ENCODE data around the gene PLOD3.

PLOD3 gene

GRCh38 chr7:101239191-101239950, 22.0 kb upstream of the PLOD3 start:
- no peak for DNase-seq (ENCODE audit: low read depth in 1 of 2, low spot score in 1 of 2)

DNA sequence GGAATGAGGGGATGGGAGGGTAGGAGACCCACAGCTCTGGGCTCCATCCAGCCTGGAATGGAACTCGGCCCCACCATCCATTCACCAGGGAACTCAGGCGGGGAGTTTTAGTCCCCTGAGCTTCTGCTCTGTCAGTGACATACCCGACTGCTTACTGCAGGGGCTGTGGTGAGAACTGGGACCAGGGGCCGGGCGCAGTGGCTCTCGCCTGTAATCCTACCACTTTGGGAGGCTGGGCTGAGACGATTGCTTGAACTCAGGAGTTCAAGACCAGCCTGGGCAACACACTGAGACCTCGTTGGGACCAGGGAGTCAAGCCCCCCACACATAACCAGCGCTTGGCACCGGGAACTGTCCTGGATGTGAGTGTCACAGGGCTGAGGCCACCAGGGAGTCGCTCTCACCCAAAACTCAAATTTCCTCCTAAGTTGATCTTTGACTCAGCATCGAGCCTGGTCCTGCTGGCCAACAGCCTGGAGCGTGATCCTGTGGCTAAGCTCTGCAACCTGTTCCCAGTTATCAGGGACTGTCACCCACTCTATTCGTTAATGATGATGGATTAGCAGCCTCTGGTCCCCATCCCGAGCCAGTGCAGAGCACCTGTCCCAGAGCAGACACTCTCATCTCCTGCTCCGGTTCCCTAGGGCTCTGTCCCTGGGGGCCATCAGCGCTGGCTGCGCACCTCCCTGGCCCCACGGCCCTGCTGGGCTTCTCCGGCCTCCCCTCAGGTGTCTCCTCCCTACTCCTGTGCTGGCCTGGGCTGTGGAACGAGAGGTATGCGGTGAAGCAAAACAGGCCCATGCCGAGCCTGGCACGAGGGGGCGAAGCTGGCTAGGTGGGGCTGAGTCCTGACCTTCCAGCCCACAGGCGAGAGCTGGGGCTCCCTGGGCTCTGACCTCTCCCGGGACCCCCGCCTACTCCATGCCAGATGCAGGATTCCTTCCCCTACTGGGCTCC, 21.1 kb upstream of the PLOD3 start:
- no peak for DNase-seq (ENCODE audit: low read depth in 1 of 2, low spot score in 1 of 2)

- no peak for DNase-seq (ENCODE audit: low read depth in 1 of 2, low spot score in 1 of 2)
Measured at GRCh38 chr7:101237206-101238067, 20.1 kb upstream of the PLOD3 start, which contains the start of gene CLDN15. TSS of gene CLDN15 (minus strand) at chr7:101237802. CDS start at chr7:101237581, 221 bp downstream.

- DNase-seq (ENCODE audit: low read depth in 1 of 2, low spot score in 1 of 2), result no peak
Measured at GRCh38 chr7:101236292-101236835, 19.0 kb upstream of the PLOD3 start.

DNA sequence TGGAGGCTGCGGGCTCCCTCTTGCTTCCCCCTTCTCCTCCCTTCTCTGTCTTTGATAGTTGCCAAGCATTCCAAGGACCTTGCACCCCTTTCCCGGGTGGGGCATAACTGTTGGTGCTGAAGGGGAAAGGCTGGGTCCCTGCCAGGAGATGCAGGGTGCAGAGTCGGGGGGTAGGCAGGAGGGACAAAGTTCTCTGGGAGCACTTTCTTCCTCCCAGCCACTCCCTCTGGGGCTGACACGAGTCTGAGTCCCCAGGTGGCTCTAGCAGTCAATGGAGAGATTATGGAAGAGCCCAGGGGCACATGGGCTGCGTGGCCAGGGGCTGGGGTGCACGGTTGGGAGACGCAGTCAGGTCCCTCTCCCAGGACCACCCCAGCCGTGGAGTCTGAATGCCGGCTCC, 18.1 kb upstream of the PLOD3 start:
- DNase-seq (ENCODE audit: low read depth in 1 of 2, low spot score in 1 of 2), result no peak

GRCh38 chr7:101235050-101235449, 17.7 kb upstream of the PLOD3 start:
- no peak for DNase-seq (ENCODE audit: low read depth in 1 of 2, low spot score in 1 of 2)

DNA sequence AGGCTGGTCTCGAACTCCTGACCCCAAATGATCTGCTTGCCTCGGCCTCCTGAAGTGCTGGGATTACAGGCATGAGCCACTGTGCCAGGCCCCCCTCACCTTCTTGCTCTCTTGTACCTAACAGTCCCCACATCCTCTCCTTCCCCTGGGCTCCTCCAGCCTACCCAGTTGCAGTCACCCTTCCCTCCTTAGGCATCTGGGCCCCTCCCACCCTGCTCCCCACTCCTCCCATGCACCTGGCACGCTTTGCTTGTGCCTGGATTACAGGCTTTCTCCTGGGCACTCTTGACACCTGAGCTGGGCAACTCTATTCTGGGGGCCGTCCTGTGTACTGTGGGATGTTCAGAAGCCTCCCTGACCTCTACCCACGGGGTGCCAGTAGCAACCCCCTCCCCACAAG, 17.3 kb upstream of the PLOD3 start:
- no peak for DNase-seq (ENCODE audit: low read depth in 1 of 2, low spot score in 1 of 2)

GRCh38 chr7:101233907-101234547, 16.6 kb upstream of the PLOD3 start:
- no peak for DNase-seq (ENCODE audit: low read depth in 1 of 2, low spot score in 1 of 2)

DNA sequence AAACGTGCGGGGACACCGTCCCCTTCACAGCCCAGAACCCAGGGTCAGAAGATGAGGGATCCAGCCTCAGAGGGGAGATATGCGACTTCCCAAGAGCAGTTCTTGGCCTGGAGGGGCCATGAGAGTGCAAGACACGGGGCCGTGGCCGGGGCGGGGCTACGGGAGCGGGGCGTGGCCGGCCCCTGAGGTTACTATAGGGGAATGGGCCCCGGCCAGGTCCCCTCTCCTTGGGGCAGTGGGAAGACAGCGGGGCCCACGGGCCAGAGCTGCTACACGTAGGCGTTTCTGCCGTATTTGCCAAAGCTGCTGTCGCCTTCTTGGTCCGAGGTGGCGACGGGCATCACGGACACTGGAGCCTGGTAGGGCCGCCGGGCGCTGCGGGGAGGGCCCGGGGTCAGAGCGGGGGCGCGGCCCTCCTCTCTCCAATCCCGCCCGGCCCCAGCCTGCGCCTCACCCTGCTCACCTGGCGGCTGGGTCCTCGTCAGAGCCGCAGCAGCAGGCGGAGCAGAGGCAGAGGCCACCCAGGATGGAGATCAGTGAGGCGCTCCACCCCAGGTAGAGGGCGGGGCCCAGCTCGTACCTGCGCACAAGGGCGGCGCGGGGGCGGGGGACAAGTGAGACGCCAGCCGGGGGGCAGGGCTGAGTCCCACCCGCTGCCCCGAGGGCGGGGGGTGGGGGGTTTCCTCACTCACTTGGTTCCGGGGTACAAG, 14.9 kb upstream of the PLOD3 start:
- no peak for DNase-seq (ENCODE audit: low read depth in 1 of 2, low spot score in 1 of 2)

DNA sequence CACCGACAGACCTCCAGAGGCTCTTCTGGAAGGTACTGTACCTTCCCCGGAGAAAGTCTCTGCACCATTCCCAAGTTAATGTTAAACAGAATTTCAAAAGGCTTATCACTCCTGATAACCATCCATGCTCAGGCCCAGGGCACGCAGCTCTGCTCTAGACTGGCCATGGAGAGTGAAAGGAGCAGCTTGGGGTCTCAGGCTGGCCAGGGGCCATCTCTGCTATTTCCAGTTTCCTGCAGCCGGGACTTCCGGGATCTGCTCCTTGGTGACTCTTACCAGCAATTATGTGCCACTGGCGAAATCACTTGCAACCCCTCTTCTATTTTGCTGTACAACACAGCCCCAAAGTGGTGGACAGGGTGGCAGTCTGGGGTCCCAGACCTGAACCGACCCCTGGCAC, 14.3 kb upstream of the PLOD3 start:
- DNase-seq (ENCODE audit: low read depth in 1 of 2, low spot score in 1 of 2), result no peak

- DNase-seq (ENCODE audit: low read depth in 1 of 2, low spot score in 1 of 2), result no peak
Measured at GRCh38 chr7:101226721-101227120, 9.3 kb upstream of the PLOD3 start.

GRCh38 chr7:101225650-101226049, 8.3 kb upstream of the PLOD3 start:
- no peak for DNase-seq (ENCODE audit: low read depth in 1 of 2, low spot score in 1 of 2)

DNA sequence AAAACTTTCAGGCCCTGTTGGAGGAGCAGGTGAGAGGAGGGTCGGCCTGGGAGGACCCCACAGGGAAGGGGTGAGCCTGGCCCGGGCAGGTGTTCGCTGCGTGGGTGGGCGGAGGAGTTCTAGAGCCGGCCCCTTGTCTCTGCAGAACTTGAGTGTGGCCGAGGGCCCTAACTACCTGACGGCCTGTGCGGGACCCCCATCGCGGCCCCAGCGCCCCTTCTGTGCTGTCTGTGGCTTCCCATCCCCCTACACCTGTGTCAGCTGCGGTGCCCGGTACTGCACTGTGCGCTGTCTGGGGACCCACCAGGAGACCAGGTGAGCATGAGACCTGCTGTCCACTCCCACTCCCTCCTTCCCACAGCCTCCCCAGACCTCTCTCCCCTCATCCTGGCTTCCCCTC, 6.1 kb upstream of the PLOD3 start:
- DNase-seq (ENCODE audit: low read depth in 1 of 2, low spot score in 1 of 2), result no peak

DNA sequence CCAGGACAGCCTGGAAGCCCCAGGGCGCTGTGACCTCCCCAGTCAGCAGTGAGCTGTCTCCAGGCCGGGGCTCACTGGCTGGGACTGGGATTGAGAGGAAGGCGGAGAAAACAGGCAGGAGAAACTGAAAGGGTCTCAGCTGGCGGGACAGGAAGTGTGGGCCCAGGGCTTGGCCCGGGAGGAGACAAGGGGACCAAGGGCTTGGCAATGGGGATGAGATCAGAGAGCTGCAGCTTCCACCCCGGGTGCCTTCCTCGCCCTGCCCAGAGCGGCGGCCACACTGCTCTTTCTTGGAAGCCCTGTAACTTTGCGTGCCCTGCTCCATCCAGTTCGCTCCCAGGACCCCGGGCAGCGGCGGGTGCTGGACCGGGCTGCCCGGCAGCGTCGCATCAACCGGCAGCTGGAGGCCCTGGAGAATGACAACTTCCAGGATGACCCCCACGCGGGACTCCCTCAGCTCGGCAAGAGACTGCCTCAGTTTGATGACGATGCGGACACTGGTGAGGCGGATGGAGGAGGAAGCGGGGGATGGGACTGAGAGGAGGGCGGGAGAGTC, 5.0 kb upstream of the PLOD3 start:
- DNase-seq (ENCODE audit: low read depth in 1 of 2, low spot score in 1 of 2), result no peak

DNA sequence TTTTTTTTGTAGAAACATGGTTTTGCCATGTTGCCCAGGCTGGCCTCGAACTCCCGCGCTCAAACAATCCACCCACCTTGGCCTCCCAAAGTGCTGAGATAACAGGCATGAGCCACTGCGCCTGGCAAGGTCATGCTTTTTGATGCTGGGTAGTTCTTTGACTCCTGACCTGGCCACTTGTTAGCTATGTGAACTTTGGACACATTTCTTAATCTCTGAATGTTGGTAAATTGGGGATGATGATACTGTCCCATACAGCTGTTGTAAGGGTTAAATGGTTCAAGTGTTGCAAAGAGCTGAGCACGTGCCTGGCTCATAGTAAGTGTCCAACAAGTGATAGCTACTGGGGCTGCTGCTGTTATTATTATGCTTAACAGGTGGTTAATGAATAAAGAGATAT, 2.9 kb upstream of the PLOD3 start:
- DNase-seq (ENCODE audit: low read depth in 1 of 2, low spot score in 1 of 2), result no peak

GRCh38 chr7:101218236-101219125, 1.1 kb upstream of the PLOD3 start:
- DNase-seq (ENCODE audit: low read depth in 1 of 2, low spot score in 1 of 2), result no peak

- DNase-seq (ENCODE audit: low read depth in 1 of 2, low spot score in 1 of 2), result no peak
Measured at GRCh38 chr7:101216860-101217387, 457 bp downstream of the PLOD3 start.
